Measurements from ENCODE around the gene ALDH8A1.

The ALDH8A1 gene

DNA sequence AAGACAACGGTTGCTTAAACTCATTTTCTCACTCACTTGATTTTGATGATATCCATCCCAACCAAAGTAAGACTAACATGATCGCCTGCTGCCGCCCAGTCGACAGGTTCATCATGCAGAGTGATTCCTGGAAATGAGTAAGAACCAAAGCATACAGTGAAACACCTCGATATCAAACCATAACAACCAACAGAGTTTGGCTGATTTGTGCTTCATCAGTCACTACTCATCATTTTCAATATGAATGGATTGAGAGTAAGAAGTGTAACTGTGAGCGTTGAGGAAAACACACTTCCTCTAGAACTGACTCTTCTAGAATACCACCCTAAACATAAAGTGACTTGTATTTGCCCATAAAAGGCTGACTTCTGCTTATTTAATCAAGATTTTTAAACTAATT is 29.2 kb upstream of the ALDH8A1 start:
- Histone ChIP-seq H3K4me1 (ENCODE audit: control insufficient read depth, insufficient read depth, low read length) (no peaks in the 10 kb centered on the region), H3K27ac (ENCODE audit: low read depth, low read length) (no peak overlapping the region), H3K9me3 (ENCODE audit: control insufficient read depth, insufficient read depth, low read depth, low read length) (no peaks in the 10 kb centered on the region), H3K36me3 (ENCODE audit: control insufficient read depth, insufficient read depth, low read length) (peaks cover 34% of the 10 kb centered on the region), H3K9ac (ENCODE audit: low read length) (no peak overlapping the region), H3K4me3 (ENCODE audit: low read depth, low read length) (no peak overlapping the region), H3K27me3 (ENCODE audit: control insufficient read depth, insufficient read depth, low read length) (no peaks in the 10 kb centered on the region)

DNA sequence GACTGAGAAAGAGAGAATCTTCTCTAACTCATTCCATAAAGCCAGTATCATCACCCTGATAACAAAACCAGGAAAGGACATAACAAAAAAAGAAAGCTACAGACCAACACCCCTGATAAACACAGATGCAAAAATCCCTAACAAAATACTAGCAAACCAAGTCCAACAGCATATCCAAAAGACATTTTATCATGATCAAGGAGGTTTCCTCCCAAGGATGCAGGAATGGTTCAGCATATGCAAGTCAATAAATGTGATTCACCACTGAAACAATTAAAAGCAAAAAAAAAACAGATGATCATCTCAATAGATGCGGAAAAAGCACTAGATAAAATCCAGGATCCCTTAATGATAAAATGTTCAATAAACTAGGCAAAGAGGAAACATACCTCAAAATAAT is 24.5 kb upstream of the ALDH8A1 start:
- no peaks in the 10 kb centered on the region for H3K27me3 ChIP-seq (ENCODE audit: control insufficient read depth, insufficient read depth, low read length)
- H3K27ac ChIP-seq (ENCODE audit: low read depth, low read length), result no peak overlapping the region
- no peaks in the 10 kb centered on the region for H3K9me3 ChIP-seq (ENCODE audit: control insufficient read depth, insufficient read depth, low read depth, low read length)
- no peak overlapping the region for H3K9ac ChIP-seq (ENCODE audit: low read length)
- no peak overlapping the region for H3K4me3 ChIP-seq (ENCODE audit: low read depth, low read length)
- no peaks in the 10 kb centered on the region; the same call in 1 of the 2 replicates for H3K4me1 ChIP-seq (ENCODE audit: control insufficient read depth, insufficient read depth, low read length)
- H3K36me3 ChIP-seq (ENCODE audit: control insufficient read depth, insufficient read depth, low read length), result peaks cover 16% of the 10 kb centered on the region

GRCh38 chr6:134967711-134968110 is 17.8 kb upstream of the ALDH8A1 start:
- Histone ChIP-seq H3K9me3 (ENCODE audit: control insufficient read depth, insufficient read depth, low read depth, low read length) (no peaks in the 10 kb centered on the region), H3K4me3 (ENCODE audit: low read depth, low read length) (no peak overlapping the region), H3K27me3 (ENCODE audit: control insufficient read depth, insufficient read depth, low read length) (no peaks in the 10 kb centered on the region), H3K27ac (ENCODE audit: low read depth, low read length) (no peak overlapping the region), H3K4me1 (ENCODE audit: control insufficient read depth, insufficient read depth, low read length) (no peaks in the 10 kb centered on the region; the same call in 1 of the 2 replicates), H3K9ac (ENCODE audit: low read length) (no peak overlapping the region), H3K36me3 (ENCODE audit: control insufficient read depth, insufficient read depth, low read length) (peaks cover 30% of the 10 kb centered on the region)

DNA sequence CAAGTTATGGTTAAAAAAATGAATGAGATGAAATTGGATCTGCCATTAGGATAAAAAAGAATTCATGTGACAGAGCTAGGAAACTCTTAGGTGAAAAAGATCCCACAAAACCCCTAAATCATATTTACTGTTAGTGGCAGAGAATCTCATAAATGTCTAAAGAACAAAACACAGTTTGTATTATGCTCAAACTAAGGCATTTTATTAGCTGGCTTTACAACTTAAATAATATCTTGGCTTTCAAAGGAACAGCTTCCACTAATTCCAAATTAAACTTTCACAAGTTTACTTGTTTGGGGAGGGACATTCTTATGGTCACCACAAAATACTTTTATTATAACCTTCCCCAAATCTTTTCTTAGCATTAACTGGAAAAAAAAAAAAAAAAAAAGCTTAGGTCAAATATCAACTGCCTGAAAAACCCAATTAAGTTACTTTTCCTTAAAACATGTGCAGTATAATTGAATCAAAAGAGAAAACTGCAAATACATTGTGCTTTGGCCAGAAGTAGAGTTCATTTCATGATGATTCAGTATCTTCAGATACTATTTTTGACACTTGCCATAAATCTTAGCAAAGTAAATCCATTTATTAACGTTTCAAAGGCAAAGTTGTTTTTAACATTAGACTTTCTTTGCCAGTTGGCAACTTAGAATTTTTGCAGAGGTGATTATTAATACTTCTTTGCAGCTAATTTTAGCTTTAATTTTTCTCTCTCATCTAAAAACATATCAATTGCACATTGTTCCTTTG is 14.7 kb upstream of the ALDH8A1 start:
- H3K4me1 ChIP-seq (ENCODE audit: control insufficient read depth, insufficient read depth, low read length), result no peaks in the 10 kb centered on the region
- H3K36me3 ChIP-seq (ENCODE audit: control insufficient read depth, insufficient read depth, low read length), result peaks cover 33% of the 10 kb centered on the region
- H3K4me3 ChIP-seq (ENCODE audit: low read depth, low read length), result no peak overlapping the region

DNA sequence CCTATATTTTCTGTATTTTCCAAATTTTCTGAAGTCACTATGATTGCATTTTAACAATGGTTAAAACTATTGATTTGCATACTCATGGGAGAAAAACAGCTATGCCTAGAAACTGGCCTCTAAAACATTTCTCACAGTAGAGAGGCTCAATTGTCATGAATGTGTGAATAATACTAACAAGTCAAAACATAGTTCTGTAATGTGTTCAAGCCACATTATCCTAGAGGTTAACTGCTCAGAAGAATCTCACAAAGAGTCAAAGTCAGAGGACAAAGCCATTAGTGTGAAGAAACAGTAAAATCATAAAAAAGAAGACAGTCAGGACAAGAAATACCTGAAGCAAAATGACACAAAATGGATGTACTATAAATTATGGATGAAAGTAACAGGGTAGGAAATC is 12.5 kb upstream of the ALDH8A1 start:
- Histone ChIP-seq H3K9ac (ENCODE audit: low read length) (no peak overlapping the region), H3K36me3 (ENCODE audit: control insufficient read depth, insufficient read depth, low read length) (peaks cover 33% of the 10 kb centered on the region), H3K27ac (ENCODE audit: low read depth, low read length) (no peak overlapping the region), H3K4me3 (ENCODE audit: low read depth, low read length) (no peak overlapping the region), H3K4me1 (ENCODE audit: control insufficient read depth, insufficient read depth, low read length) (no peaks in the 10 kb centered on the region), H3K27me3 (ENCODE audit: control insufficient read depth, insufficient read depth, low read length) (no peaks in the 10 kb centered on the region), H3K9me3 (ENCODE audit: control insufficient read depth, insufficient read depth, low read depth, low read length) (no peaks in the 10 kb centered on the region)

More for the DNA sequence above, 14.7 kb upstream of the ALDH8A1 start:
- no peak overlapping the region for H3K9ac ChIP-seq (ENCODE audit: low read length)
- H3K27ac ChIP-seq (ENCODE audit: low read depth, low read length), result no peak overlapping the region
- no peaks in the 10 kb centered on the region for H3K27me3 ChIP-seq (ENCODE audit: control insufficient read depth, insufficient read depth, low read length)
- no peaks in the 10 kb centered on the region for H3K9me3 ChIP-seq (ENCODE audit: control insufficient read depth, insufficient read depth, low read depth, low read length)

DNA sequence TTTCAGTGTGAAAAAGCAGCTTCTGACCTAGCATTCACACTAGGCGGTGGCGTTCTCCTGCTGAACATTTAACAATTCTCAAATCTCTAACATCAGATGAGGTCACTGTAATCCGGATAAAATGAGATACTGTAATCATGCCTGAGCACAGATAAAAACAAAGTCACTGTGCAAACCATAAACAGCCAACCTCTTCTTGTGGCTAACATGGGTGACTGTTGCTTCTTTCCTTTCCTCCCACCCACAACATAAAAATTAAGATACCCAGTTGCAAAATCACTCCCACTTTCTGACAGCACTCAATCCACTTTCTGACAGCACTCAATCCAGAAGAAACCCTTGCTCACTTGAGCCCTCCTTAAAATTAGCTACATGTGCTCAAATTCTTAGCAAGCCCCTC is 11.5 kb upstream of the ALDH8A1 start:
- H3K27me3 ChIP-seq (ENCODE audit: control insufficient read depth, insufficient read depth, low read length), result no peaks in the 10 kb centered on the region
- H3K9me3 ChIP-seq (ENCODE audit: control insufficient read depth, insufficient read depth, low read depth, low read length), result no peaks in the 10 kb centered on the region
- no peak overlapping the region for H3K4me3 ChIP-seq (ENCODE audit: low read depth, low read length)
- no peaks in the 10 kb centered on the region for H3K4me1 ChIP-seq (ENCODE audit: control insufficient read depth, insufficient read depth, low read length)
- H3K36me3 ChIP-seq (ENCODE audit: control insufficient read depth, insufficient read depth, low read length), result peaks cover 33% of the 10 kb centered on the region
- H3K9ac ChIP-seq (ENCODE audit: low read length), result no peak overlapping the region
- no peak overlapping the region for H3K27ac ChIP-seq (ENCODE audit: low read depth, low read length)

GRCh38 chr6:134959603-134960002 is 9.7 kb upstream of the ALDH8A1 start:
- Histone ChIP-seq H3K9ac (ENCODE audit: low read length) (no peak overlapping the region), H3K9me3 (ENCODE audit: control insufficient read depth, insufficient read depth, low read depth, low read length) (no peaks in the 10 kb centered on the region), H3K27me3 (ENCODE audit: control insufficient read depth, insufficient read depth, low read length) (no peaks in the 10 kb centered on the region), H3K4me1 (ENCODE audit: control insufficient read depth, insufficient read depth, low read length) (no peaks in the 10 kb centered on the region), H3K27ac (ENCODE audit: low read depth, low read length) (no peak overlapping the region), H3K36me3 (ENCODE audit: control insufficient read depth, insufficient read depth, low read length) (peaks cover 18% of the 10 kb centered on the region), H3K4me3 (ENCODE audit: low read depth, low read length) (no peak overlapping the region)

DNA sequence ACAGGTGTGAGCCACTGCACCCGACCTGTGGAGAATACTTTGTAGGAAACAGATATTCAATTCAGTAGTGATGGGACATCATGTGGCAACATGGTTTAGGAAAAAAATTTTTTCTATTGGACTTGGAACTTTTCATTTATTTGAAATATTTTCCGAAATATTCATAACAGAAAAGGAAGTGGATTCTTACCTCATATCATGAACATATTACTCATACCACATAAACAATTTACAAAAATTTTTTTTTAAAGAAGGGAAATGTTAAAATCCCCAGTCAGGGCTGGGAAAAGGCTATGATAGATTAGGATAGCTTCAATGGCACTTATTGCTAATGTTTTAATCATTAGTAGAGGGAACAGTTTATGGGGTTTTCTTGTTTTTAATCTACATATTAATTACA is 6.8 kb upstream of the ALDH8A1 start:
- Histone ChIP-seq H3K27ac (ENCODE audit: low read depth, low read length) (no peak overlapping the region), H3K27me3 (ENCODE audit: control insufficient read depth, insufficient read depth, low read length) (no peaks in the 10 kb centered on the region), H3K36me3 (ENCODE audit: control insufficient read depth, insufficient read depth, low read length) (peaks cover 5% of the 10 kb centered on the region), H3K4me1 (ENCODE audit: control insufficient read depth, insufficient read depth, low read length) (no peaks in the 10 kb centered on the region), H3K9me3 (ENCODE audit: control insufficient read depth, insufficient read depth, low read depth, low read length) (no peaks in the 10 kb centered on the region), H3K4me3 (ENCODE audit: low read depth, low read length) (no peak overlapping the region), H3K9ac (ENCODE audit: low read length) (no peak overlapping the region)

GRCh38 chr6:134956032-134956431 is 6.1 kb upstream of the ALDH8A1 start:
- peaks cover under 1% of the 10 kb centered on the region for H3K36me3 ChIP-seq (ENCODE audit: control insufficient read depth, insufficient read depth, low read length)
- no peak overlapping the region for H3K4me3 ChIP-seq (ENCODE audit: low read depth, low read length)
- H3K27ac ChIP-seq (ENCODE audit: low read depth, low read length), result no peak overlapping the region
- H3K27me3 ChIP-seq (ENCODE audit: control insufficient read depth, insufficient read depth, low read length), result no peaks in the 10 kb centered on the region
- no peaks in the 10 kb centered on the region for H3K9me3 ChIP-seq (ENCODE audit: control insufficient read depth, insufficient read depth, low read depth, low read length)
- no peaks in the 10 kb centered on the region for H3K4me1 ChIP-seq (ENCODE audit: control insufficient read depth, insufficient read depth, low read length)
- H3K9ac ChIP-seq (ENCODE audit: low read length), result no peak overlapping the region

DNA sequence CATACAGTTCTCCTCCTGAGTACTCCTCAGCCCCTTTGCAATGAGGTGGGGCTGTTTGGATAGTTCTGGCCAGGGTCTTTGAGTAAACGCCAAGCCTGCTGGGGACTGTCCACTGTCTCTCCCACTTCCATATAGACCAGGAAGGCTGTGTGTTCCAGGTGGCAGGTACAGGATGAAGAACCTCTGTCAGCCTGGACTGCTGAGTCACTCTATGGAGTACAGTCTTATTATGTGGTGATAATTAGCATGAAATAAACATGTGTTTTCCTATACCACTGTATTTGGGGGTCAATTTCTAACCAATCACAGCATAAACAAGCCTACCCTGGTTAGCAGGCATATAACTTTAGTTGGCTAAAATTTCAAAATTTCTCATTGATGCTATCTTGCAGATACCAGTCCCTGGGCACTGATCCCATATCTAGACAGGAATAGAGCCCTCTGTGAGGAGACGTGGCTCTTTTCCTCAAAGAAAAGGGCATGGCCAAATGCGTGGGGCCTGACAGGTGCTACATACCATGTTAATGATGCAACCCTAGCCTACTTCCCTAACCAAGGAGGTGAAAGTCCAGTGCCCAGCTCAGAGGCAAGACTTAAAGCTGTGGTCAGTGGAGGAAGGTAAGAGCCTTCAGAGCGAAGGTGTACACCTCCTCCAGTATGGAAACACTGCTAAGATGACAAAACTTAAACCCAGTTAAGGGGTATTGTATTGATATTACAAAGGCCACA is 4.5 kb upstream of the ALDH8A1 start:
- Histone ChIP-seq H3K27me3 (ENCODE audit: control insufficient read depth, insufficient read depth, low read length) (no peaks in the 10 kb centered on the region), H3K9ac (ENCODE audit: low read length) (no peak overlapping the region), H3K27ac (ENCODE audit: low read depth, low read length) (no peak overlapping the region), H3K4me1 (ENCODE audit: control insufficient read depth, insufficient read depth, low read length) (no peaks in the 10 kb centered on the region), H3K4me3 (ENCODE audit: low read depth, low read length) (no peak overlapping the region), H3K36me3 (ENCODE audit: control insufficient read depth, insufficient read depth, low read length) (no peaks in the 10 kb centered on the region), H3K9me3 (ENCODE audit: control insufficient read depth, insufficient read depth, low read depth, low read length) (no peaks in the 10 kb centered on the region)

DNA sequence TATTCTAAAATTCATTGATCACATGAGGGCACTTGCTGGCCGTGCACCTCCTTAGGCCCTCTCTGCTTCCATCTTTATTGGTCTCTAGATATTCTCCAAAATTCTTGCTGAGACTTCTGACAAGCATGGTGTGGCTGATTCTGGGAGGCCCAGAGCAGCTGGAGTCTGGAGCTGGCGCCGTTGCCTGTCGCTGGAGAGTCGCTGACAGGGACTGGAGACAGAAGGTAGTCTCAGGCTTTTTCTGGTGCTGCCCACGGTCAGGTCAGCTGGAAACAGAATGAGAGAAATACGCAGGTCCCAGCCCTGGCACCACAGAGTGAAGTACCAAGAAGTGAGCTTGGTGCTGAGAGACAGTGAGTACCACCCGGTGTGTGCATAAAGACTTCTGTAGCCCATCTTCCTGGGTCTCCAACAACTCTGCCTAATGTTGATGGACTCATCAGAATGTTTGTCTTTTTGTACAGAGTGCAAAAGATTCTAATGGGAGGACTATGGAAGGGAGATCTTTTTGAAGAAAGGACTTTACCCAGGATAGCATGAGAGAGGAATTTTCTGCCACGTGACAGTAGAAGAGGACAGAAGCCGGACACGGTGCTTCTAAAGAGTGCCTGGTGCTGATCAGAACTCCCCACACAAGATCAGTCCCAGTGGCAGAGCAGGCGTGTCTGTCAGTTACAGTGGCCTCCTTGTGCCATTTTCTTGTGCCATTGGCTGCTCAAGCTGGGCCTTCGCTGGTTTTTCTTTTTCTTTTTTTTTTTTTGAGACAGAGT is 1.8 kb upstream of the ALDH8A1 start:
- Histone ChIP-seq H3K9ac (ENCODE audit: low read length) (no peak overlapping the region), H3K27ac (ENCODE audit: low read depth, low read length) (no peak overlapping the region), H3K27me3 (ENCODE audit: control insufficient read depth, insufficient read depth, low read length) (no peaks in the 10 kb centered on the region), H3K36me3 (ENCODE audit: control insufficient read depth, insufficient read depth, low read length) (no peaks in the 10 kb centered on the region), H3K9me3 (ENCODE audit: control insufficient read depth, insufficient read depth, low read depth, low read length) (no peaks in the 10 kb centered on the region), H3K4me3 (ENCODE audit: low read depth, low read length) (no peak overlapping the region), H3K4me1 (ENCODE audit: control insufficient read depth, insufficient read depth, low read length) (no peaks in the 10 kb centered on the region)
